ENCODE measurements around the gene GRAP2. TPM values are rescaled to one million over a fixed set of nuclear protein-coding genes. Genes with fewer than 3 reads are reported as not detected.

The GRAP2 gene
- total RNA-seq, 1 experiment from 2014 or later, result not detected

GRCh38 chr22:39946503-39947219 is 45.8 kb downstream of the GRAP2 start:
- intact Hi-C loops (cut with micrococcal nuclease), result no loop called here
- BruUV-seq (replicated peaks), result no TSS peak

GRCh38 chr22:39947220-39948216 is 46.6 kb downstream of the GRAP2 start:
- Histone ChIP-seq H3K4me2 (ENCODE audit: low read length) (no peak overlapping the region), H4K20me1 (ENCODE audit: low read length) (no peaks in the 10 kb centered on the region), H3K79me2 (ENCODE audit: low read length) (no peaks in the 10 kb centered on the region), H3K27me3 (ENCODE audit: low read length) (peaks cover 4% of the 10 kb centered on the region; the same call in 1 of the 2 replicates), H3K36me3 (ENCODE audit: low read depth, low read length) (no peaks in the 10 kb centered on the region), H3F3A (ENCODE audit: low read length, unreplicated experiment) (no peaks in the 10 kb centered on the region), H3K9ac (ENCODE audit: low read length) (no peak overlapping the region), H3K9me2 (replicated peaks; ENCODE audit: low read length) (no peaks in the 10 kb centered on the region), H3K4me1 (ENCODE audit: insufficient read depth, low read length) (no peaks in the 10 kb centered on the region), H3K9me3 (ENCODE audit: low read length) (no peaks in the 10 kb centered on the region), H2AFZ (ENCODE audit: low read length) (no peak overlapping the region), H3K27ac (ENCODE audit: low read length) (no peak overlapping the region), H3K4me3 (ENCODE audit: low read length) (no peak overlapping the region)
- no TSS peak for BruUV-seq (replicated peaks)
- POLR2A ChIA-PET (ENCODE audit: unreplicated experiment), result no interaction called here
- no peak for TF ChIP-seq CTCF (conservative IDR thresholded peaks at IDR 0.05; ENCODE audit: low read depth, low read length)
- no peak for DNase-seq
- CTCF ChIA-PET, result no interaction called here
- intact Hi-C loops (cut with micrococcal nuclease), result no loop called here
- no peak for ATAC-seq

More at GRCh38 chr22:39946503-39947219, 45.8 kb downstream of the GRAP2 start:
- Histone ChIP-seq H3K4me3 (ENCODE audit: low read length) (no peak overlapping the region), H3K9me2 (replicated peaks; ENCODE audit: low read length) (no peaks in the 10 kb centered on the region), H3K36me3 (ENCODE audit: low read depth, low read length) (no peaks in the 10 kb centered on the region), H3K9me3 (ENCODE audit: low read length) (no peaks in the 10 kb centered on the region), H3F3A (ENCODE audit: low read length, unreplicated experiment) (no peaks in the 10 kb centered on the region), H3K9ac (ENCODE audit: low read length) (no peak overlapping the region), H3K27ac (ENCODE audit: low read length) (no peak overlapping the region), H3K4me1 (ENCODE audit: insufficient read depth, low read length) (no peaks in the 10 kb centered on the region), H4K20me1 (ENCODE audit: low read length) (no peaks in the 10 kb centered on the region), H3K4me2 (ENCODE audit: low read length) (no peak overlapping the region), H2AFZ (ENCODE audit: low read length) (no peak overlapping the region), H3K79me2 (ENCODE audit: low read length) (no peaks in the 10 kb centered on the region), H3K27me3 (ENCODE audit: low read length) (peaks cover 4% of the 10 kb centered on the region; the same call in 1 of the 2 replicates)
- TF ChIP-seq EZH2 (IDR thresholded peaks at IDR 0.05; ENCODE audit: low read length, unreplicated experiment) (no peak), EZH2phosphoT487 (IDR thresholded peaks at IDR 0.05; ENCODE audit: borderline replicate concordance, low read length) (no peak), CTCF (conservative IDR thresholded peaks at IDR 0.05; ENCODE audit: low read depth, low read length) (no peak)
- POLR2A ChIA-PET (ENCODE audit: unreplicated experiment), result no interaction called here
- DNase-seq (no peak), ATAC-seq (no peak)
- CTCF ChIA-PET, result no interaction called here

All from PC-3 (cell line).